ENCODE results near the gene COA3.

COA3 gene, protein sequence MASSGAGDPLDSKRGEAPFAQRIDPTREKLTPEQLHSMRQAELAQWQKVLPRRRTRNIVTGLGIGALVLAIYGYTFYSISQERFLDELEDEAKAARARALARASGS

DNA sequence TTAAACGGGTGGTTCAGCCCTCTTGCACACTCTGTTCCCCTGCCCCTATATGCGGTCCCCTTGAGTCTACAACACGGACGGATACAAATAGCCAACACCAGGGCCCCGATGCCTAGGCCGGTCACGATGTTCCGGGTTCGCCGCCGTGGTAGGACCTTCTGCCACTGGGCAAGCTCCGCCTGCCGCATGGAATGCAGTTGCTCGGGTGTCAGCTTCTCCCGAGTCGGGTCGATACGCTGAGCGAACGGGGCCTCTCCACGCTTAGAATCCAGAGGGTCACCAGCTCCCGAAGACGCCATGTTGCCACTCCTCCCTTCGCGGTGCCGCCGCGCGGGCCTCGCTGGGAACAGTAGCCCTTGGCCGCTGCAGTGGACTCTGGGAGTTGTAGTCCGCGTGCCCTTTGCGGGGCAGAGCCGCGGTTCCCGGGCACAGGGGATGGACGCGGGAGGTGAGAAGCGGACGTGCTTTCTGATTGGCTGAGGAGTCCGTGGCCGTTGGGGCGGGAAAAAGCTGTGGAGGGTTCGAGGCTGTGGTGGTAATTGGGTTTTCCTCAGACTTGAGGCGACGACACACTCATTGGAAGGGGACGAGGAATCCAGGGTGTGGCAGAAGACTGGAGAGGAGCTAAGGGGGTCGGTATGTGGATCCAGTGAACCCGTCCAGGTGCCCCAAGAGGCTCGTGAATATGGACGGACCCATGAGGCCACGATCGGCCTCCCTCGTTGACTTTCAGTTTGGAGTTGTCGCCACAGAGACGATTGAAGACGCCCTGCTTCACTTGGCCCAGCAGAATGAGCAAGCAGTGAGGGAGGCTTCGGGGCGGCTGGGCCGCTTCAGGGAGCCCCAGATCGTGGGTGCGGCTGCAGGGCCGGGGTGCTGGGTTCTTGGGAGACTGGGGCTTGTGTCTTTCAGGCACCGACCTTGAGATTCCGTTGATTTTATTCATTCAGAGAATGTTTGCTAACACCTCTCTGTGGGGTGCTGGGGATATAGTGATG is at the start of gene COA3, which contains the start of gene CNTD1:
TSS of gene COA3 (minus strand) at position 322 of the 998 bp plus-strand sequence. CDS start at position 299, 23 bp downstream.
TSS of gene CNTD1 (plus strand) at position 479 of the 998 bp plus-strand sequence. CDS start at position 686, 207 bp downstream.
- H3K9ac ChIP-seq (ENCODE audit: low read length), result peak within 1 kb of the TSS; percentile 88
- peaks cover 12% of the 10 kb centered on the region for H3K36me3 ChIP-seq (ENCODE audit: control insufficient read depth, insufficient read depth, low read length)
- no peaks in the 10 kb centered on the region for H3K27me3 ChIP-seq (ENCODE audit: control insufficient read depth, insufficient read depth, low read length)
- peak within 1 kb of the TSS; percentile 99 for H3K4me3 ChIP-seq (ENCODE audit: low read length)
- H3K4me1 ChIP-seq (ENCODE audit: control insufficient read depth, insufficient read depth, low read length), result peaks cover 9% of the 10 kb centered on the region
- H3K27ac ChIP-seq (ENCODE audit: low read depth, low read length), result peak within 1 kb of the TSS; percentile 41

DNA sequence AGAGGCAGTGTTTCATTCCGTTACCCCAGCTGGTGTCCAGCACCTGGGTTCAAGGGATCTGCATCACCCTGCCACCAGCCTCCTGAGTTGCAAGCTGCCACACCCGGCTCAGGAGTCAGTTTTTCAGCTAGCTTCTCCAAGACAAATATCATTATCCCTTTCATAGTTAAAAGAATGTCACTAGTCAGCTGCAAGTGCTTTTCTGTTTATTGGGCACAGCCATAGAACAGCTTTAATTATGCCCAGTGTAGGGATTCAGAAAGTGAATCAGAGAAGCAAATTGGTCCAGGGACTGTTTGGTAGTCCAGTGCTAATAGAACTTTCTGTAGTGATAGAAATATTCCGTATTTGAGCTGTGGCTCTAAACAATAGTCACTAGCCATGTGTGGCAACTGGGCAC is 49.6 kb upstream of the COA3 start:
- H3K9ac ChIP-seq (ENCODE audit: low read length), result no peak overlapping the region

GRCh38 chr17:42846594-42847280 is 48.2 kb upstream of the COA3 start:
- Histone ChIP-seq H3K27ac (ENCODE audit: low read depth, low read length) (no peak overlapping the region), H3K4me1 (ENCODE audit: control insufficient read depth, insufficient read depth, low read length) (peaks cover 11% of the 10 kb centered on the region), H3K9ac (ENCODE audit: low read length) (no peak overlapping the region), H3K36me3 (ENCODE audit: control insufficient read depth, insufficient read depth, low read length) (peaks cover 23% of the 10 kb centered on the region), H3K27me3 (ENCODE audit: control insufficient read depth, insufficient read depth, low read length) (no peaks in the 10 kb centered on the region), H3K4me3 (ENCODE audit: low read length) (no peak overlapping the region)

More for the DNA sequence above, 49.6 kb upstream of the COA3 start:
- no peaks in the 10 kb centered on the region for H3K27me3 ChIP-seq (ENCODE audit: control insufficient read depth, insufficient read depth, low read length)
- peaks cover 10% of the 10 kb centered on the region for H3K36me3 ChIP-seq (ENCODE audit: control insufficient read depth, insufficient read depth, low read length)
- no peak overlapping the region for H3K27ac ChIP-seq (ENCODE audit: low read depth, low read length)
- H3K4me1 ChIP-seq (ENCODE audit: control insufficient read depth, insufficient read depth, low read length), result peaks cover 11% of the 10 kb centered on the region
- H3K4me3 ChIP-seq (ENCODE audit: low read length), result no peak overlapping the region

DNA sequence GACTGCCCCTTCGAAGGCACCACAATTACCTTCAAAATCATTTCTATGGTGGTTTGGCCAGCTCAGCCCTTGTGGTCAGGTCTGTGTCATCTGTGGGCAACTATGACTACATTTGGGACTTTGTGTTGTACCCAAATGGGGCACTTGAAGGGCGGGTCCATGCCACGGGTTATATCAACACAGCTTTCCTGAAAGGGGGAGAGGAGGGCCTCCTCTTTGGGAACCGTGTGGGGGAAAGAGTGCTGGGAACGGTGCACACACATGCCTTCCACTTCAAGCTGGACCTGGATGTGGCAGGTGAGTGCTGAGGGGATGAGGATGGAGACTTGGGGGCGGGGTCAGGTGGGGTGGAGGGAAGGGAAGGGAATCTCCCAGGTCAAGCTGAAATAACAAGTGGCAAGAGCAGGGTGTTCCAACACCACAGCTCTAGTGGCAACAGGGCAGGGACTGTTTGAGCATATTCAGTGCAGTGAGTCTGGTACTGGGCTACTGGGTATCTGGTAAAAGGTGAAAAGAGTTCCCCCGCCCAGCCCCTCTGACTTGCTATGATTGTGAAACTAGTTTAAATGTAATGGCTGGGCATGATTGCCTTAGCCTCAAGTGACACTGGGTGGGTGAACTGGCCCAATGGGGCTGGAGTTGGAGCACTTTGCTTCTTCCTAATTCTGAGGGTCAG is 47.6 kb upstream of the COA3 start:
- H3K4me3 ChIP-seq (ENCODE audit: low read length), result no peak overlapping the region
- no peak overlapping the region for H3K27ac ChIP-seq (ENCODE audit: low read depth, low read length)
- H3K36me3 ChIP-seq (ENCODE audit: control insufficient read depth, insufficient read depth, low read length), result peaks cover 26% of the 10 kb centered on the region
- H3K4me1 ChIP-seq (ENCODE audit: control insufficient read depth, insufficient read depth, low read length), result peaks cover 11% of the 10 kb centered on the region
- no peaks in the 10 kb centered on the region for H3K27me3 ChIP-seq (ENCODE audit: control insufficient read depth, insufficient read depth, low read length)
- H3K9ac ChIP-seq (ENCODE audit: low read length), result no peak overlapping the region

DNA sequence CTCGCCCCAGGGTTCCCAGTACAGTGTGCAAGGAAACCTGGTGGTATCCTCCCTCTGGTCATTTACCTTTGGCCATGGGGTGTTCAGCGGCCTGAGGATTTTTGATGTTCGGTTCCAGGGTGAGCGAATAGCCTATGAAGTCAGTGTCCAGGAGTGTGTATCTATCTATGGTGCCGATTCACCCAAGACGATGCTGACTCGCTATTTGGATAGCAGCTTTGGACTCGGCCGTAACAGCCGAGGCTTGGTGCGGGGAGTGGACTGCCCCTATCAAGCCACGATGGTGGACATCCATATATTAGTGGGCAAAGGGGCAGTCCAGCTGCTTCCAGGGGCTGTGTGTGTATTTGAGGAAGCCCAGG is 47.0 kb upstream of the COA3 start:
- Histone ChIP-seq H3K4me3 (ENCODE audit: low read length) (no peak overlapping the region), H3K4me1 (ENCODE audit: control insufficient read depth, insufficient read depth, low read length) (peaks cover 11% of the 10 kb centered on the region), H3K27ac (ENCODE audit: low read depth, low read length) (no peak overlapping the region), H3K27me3 (ENCODE audit: control insufficient read depth, insufficient read depth, low read length) (no peaks in the 10 kb centered on the region), H3K36me3 (ENCODE audit: control insufficient read depth, insufficient read depth, low read length) (peaks cover 26% of the 10 kb centered on the region), H3K9ac (ENCODE audit: low read length) (no peak overlapping the region)

- no peak overlapping the region for H3K27ac ChIP-seq (ENCODE audit: low read depth, low read length)
- H3K27me3 ChIP-seq (ENCODE audit: control insufficient read depth, insufficient read depth, low read length), result no peaks in the 10 kb centered on the region
- H3K9ac ChIP-seq (ENCODE audit: low read length), result no peak overlapping the region
- peaks cover 6% of the 10 kb centered on the region for H3K4me1 ChIP-seq (ENCODE audit: control insufficient read depth, insufficient read depth, low read length)
- H3K4me3 ChIP-seq (ENCODE audit: low read length), result no peak overlapping the region
- peaks cover 26% of the 10 kb centered on the region for H3K36me3 ChIP-seq (ENCODE audit: control insufficient read depth, insufficient read depth, low read length)
Observed at GRCh38 chr17:42844761-42845555, 46.5 kb upstream of the COA3 start.

DNA sequence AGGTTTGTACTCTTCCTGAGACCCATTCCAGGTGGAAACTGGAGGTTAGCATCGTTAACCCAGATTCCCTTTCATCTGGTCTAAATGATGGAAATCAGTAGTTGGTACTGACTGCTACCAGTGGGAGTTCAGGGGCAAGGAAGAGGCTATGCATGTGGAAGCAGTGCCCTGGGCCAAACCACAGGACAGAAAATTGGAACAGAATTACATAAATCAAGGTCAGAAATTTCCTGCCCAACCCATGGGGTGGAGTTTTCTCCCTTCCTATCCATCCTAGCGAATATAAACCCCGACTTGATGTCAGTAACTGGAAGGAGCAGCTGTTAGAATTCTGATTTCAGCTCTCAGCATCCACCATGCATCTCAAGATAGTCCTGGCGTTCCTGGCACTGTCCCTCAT is 45.8 kb upstream of the COA3 start, which contains the start of gene AOC2:
TSS of gene AOC2 (plus strand) at position 310 of the 400 bp plus-strand sequence. CDS start at position 357, 47 bp downstream.
- no peak within 1 kb of the TSS for H3K4me3 ChIP-seq (ENCODE audit: low read length)
- H3K36me3 ChIP-seq (ENCODE audit: control insufficient read depth, insufficient read depth, low read length), result peaks cover 29% of the 10 kb centered on the region
- H3K27ac ChIP-seq (ENCODE audit: low read depth, low read length), result peak within 1 kb of the TSS; percentile 16
- no peak within 1 kb of the TSS for H3K9ac ChIP-seq (ENCODE audit: low read length)
- no peaks in the 10 kb centered on the region for H3K4me1 ChIP-seq (ENCODE audit: control insufficient read depth, insufficient read depth, low read length)
- no peaks in the 10 kb centered on the region for H3K27me3 ChIP-seq (ENCODE audit: control insufficient read depth, insufficient read depth, low read length)

DNA sequence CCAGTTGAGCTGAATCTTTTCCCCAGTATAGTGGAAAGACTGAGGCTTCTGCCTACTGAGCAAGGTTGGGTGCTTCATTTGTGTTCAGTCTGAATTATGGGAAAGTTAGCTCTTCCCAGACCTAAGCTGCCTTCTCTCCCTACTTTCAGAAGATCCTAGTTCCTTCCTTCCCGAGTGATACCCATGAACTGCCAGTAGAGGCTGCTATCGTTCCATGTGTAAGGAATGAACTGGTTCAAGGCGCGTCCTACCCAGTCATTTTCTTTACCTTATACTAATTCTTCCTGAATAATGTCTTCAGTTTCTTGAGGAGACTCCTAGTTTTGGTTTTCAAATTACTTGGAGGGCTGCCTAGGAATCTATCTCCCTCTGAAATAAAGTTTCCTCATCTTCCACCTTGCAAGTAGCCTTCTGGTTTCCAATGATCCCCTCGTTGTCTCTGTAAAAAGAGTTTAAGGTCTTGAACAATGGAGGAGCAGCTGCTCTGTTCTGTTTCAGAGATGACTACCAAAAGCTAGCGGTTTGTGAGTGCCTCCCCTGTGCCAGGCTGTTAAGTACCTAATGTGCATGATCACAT is 44.9 kb upstream of the COA3 start:
- H3K4me1 ChIP-seq (ENCODE audit: control insufficient read depth, insufficient read depth, low read length), result no peaks in the 10 kb centered on the region
- peak overlapping the region; percentile 16 for H3K27ac ChIP-seq (ENCODE audit: low read depth, low read length)
- peaks cover 37% of the 10 kb centered on the region for H3K36me3 ChIP-seq (ENCODE audit: control insufficient read depth, insufficient read depth, low read length)
- H3K9ac ChIP-seq (ENCODE audit: low read length), result no peak overlapping the region
- no peak overlapping the region for H3K4me3 ChIP-seq (ENCODE audit: low read length)
- H3K27me3 ChIP-seq (ENCODE audit: control insufficient read depth, insufficient read depth, low read length), result no peaks in the 10 kb centered on the region

GRCh38 chr17:42841975-42842685 is 43.6 kb upstream of the COA3 start:
- Histone ChIP-seq H3K4me1 (ENCODE audit: control insufficient read depth, insufficient read depth, low read length) (no peaks in the 10 kb centered on the region), H3K27ac (ENCODE audit: low read depth, low read length) (no peak overlapping the region), H3K27me3 (ENCODE audit: control insufficient read depth, insufficient read depth, low read length) (no peaks in the 10 kb centered on the region), H3K9ac (ENCODE audit: low read length) (no peak overlapping the region), H3K36me3 (ENCODE audit: control insufficient read depth, insufficient read depth, low read length) (peaks cover 47% of the 10 kb centered on the region), H3K4me3 (ENCODE audit: low read length) (no peak overlapping the region)

DNA sequence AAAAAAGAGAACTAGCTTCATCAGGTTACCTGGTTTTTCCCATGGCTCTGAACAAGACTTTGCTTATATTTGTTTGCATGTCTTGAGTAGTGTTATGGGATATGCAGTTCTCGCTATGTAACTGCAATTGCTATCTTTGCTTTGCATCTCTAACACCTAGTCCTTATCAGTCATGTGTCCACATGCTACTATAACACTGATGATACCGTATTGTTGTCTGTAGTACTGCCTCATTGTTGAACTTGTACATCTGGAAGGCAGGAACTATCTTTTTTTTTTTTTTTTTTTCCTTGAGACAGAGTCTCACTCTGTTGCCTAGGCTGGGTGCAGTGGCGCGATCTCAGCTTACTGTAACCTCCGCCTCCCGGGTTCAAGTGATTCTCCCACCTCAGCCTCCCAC is 37.2 kb upstream of the COA3 start:
- Histone ChIP-seq H3K9ac (ENCODE audit: low read length) (no peak overlapping the region), H3K4me1 (ENCODE audit: control insufficient read depth, insufficient read depth, low read length) (peaks cover 4% of the 10 kb centered on the region), H3K27ac (ENCODE audit: low read depth, low read length) (no peak overlapping the region), H3K4me3 (ENCODE audit: low read length) (no peak overlapping the region), H3K27me3 (ENCODE audit: control insufficient read depth, insufficient read depth, low read length) (no peaks in the 10 kb centered on the region), H3K36me3 (ENCODE audit: control insufficient read depth, insufficient read depth, low read length) (peaks cover 26% of the 10 kb centered on the region)

Data from rectal smooth muscle tissue (tissue), 1 donor.